SK-N-SH treated with all-trans-retinoic acid at 6 μM for 48 hours (cell line): Measurements from ENCODE around the gene CHRND.

Source experiments
- ARNTL ChIP-seq: fragments of 450-650 bp; formaldehyde crosslinking; IDR thresholded peaks from 2 replicates; pipeline ENCODE4 v1.5.0; 2020; ENCODE audit warnings: low read depth, mild to moderate bottlenecking, moderate library complexity, borderline replicate concordance
- BACH2 ChIP-seq: fragments of 250-450 bp; sonication (Bioruptor Pico); IDR thresholded peaks from 2 replicates; pipeline ENCODE4 v1.9.0; 2021; ENCODE audit warnings: mild to moderate bottlenecking, borderline replicate concordance
- PATZ1 ChIP-seq: fragments of 250-450 bp; sonication (Bioruptor Pico); IDR thresholded peaks from 2 replicates; pipeline ENCODE4 v1.8.0; 2020; ENCODE audit warnings: mild to moderate bottlenecking, moderate library complexity, borderline replicate concordance
- TOX ChIP-seq: fragments of 250-450 bp; sonication (Bioruptor Pico); IDR thresholded peaks from 2 replicates; pipeline ENCODE4 v1.8.0; 2021; ENCODE audit warnings: mild to moderate bottlenecking, moderate library complexity, borderline replicate concordance
- TSHZ2 ChIP-seq: fragments of 250-450 bp; sonication (Bioruptor Pico); IDR thresholded peaks from 2 replicates; pipeline ENCODE4 v1.5.0; 2020; ENCODE audit warnings: mild to moderate bottlenecking, moderate library complexity
- ZC3H10 ChIP-seq: fragments of 250-450 bp; sonication (Bioruptor Pico); IDR thresholded peaks from 2 replicates; pipeline ENCODE4 v1.5.1; 2021; ENCODE audit warnings: mild to moderate bottlenecking, moderate library complexity
- ZFP30 ChIP-seq: fragments of 450-650 bp; formaldehyde crosslinking; IDR thresholded peaks from 2 replicates; pipeline ENCODE4 v1.5.0; 2022; ENCODE audit warnings: mild to moderate bottlenecking, moderate library complexity

- TF ChIP-seq PATZ1 (CRISPR knock-in tag) (no peak), ZFP30 (CRISPR knock-in tag) (no peak), TSHZ2 (CRISPR knock-in tag) (no peak), TOX (CRISPR knock-in tag) (no peak), ARNTL (no peak), ZC3H10 (CRISPR knock-in tag) (no peak), BACH2 (CRISPR knock-in tag) (no peak)
Observed at GRCh38 chr2:232494542-232494941, 31.4 kb upstream of the CHRND start.
